GM21390 (cell line): Measurements from ENCODE around the gene LINS1.

ENCODE experiments used
- ATAC-seq: cut with Tn5 transposase; IDR thresholded peaks from one replicate; pipeline ENCODE4 v1.9.1; 2021; ENCODE audit not compliant: unreplicated experiment

The LINS1 gene, protein sequence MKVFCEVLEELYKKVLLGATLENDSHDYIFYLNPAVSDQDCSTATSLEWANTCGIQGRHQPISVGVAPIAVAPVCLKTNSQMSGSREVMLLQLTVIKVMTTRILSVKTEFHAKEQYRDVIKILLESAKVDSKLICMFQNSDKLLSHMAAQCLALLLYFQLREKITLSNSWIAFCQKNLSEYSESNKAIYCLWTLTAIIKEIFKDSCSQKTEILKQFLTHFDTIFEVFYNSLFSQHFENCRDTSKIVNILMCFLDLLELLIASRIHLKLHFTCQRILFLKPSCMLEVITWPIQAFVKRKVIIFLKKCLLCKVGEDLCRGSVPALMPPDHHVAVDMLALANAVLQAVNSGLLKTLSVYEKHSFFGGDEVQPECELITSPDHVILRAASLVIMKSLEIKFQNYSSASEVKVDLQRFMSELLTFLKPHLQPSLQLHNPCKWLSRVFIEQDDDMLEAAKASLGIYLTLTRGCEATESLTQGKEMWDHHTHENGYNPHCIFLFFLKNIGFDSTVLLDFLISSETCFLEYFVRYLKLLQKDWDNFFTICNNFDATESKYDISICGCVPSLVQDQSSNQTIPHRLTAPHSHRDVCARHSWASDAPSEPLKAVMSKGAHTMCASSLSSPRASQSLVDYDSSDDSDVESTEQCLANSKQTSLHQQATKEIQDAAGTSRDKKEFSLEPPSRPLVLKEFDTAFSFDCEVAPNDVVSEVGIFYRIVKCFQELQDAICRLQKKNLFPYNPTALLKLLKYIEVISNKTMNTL

DNA sequence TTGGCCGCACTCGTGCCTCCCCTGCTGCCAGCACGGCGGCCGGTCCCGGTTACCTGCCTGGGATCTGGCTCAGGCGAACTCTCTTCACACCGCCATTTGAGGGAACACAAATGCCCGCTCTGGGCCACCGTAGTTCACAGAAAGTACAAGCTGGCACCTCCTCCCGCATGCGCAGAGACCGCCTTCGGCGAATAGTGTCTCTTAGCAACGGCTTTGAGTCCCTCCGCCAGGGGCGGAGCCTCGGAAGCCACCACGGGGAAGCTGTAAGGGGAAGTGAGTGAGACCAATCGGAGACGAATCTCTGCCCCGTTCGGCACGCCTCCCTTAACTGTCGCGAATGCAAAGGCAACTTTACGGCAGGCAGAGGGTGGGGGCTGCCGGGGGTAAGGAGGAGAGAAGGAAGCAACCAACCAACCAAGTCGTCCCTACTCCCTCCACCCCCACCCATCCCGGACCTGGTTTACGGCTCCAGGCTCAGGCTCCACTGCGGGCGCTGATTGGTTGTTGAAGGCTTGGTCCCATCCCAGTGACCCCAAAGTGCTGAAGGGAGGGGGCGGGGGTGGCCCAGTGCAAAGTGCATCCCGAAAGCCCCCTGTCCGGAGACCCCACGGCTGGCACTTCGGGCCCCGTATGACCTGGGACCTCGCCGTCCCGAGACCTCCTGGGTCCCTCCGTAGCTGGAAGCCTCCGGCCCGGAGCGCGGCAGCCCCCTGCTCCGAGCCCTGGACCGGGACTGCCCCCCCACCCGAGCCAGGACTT is at the start of gene LINS1, which contains the start of gene ASB7:
Gene LINS1, minus strand, starts transcription at position 121 of the 759 bp plus-strand sequence. CDS start 21,342 bp downstream, outside the sequence.
Gene ASB7, plus strand, starts transcription at position 526 of the 759 bp plus-strand sequence. CDS start 9,628 bp downstream, outside the sequence.
- ATAC-seq = peak; percentile 85

DNA sequence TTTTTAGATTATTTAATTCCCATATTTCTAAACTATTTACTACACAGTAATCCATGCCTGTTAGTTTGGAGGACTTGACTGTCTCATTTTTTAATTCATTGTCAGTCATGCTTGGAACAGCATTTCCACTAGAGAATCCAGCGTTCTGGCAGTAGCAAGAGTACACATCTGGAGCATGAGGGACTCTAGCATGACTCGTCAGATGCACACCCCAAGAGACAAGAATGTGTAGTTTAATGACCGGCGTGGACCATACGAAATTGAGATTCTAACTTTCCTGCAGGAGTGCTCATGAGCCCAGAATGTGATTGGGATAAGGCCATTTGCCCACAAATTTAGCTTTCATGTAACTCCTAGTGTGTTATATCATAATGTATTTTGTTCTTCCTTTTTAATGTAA is 49.3 kb upstream of the LINS1 start:
- ATAC-seq = no peak

DNA sequence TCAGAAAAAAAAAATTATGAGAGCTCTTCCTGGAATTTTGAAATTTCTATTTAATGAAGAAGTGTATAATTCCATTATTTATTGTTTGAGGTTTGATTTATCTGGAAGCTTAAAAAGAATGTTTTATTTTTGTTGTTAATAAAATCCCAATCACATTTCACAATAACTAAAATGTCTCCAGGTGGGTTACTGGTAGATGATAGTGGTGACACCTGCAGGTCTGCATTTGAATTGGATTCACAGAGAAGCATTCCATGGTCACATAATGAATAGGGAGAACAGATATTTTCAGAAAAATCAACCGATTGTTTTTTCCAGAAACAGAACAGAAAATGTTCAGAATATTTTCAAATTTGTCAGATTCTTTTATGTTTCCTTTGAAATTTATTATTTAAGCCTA is 48.7 kb upstream of the LINS1 start:
- no peak for ATAC-seq

DNA sequence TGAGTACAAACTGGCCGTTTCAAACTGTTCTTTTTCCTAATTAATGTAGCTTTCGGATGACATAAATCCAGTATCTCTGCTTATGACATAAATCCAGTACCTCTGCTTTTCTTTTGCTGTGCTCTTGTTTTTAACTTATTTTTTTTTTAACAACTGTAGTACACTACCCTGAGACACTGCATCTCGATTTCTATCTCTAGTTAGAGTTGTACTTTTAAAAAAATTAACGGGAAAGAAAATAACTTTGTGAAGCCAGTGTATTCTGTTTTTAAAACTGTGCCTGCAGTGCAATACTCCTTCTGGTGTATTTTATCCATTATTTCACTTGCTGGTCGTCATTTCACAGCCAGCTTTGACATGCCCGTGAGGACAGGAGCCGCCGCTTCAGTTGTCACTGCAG is 47.0 kb upstream of the LINS1 start:
- ATAC-seq = no peak

DNA sequence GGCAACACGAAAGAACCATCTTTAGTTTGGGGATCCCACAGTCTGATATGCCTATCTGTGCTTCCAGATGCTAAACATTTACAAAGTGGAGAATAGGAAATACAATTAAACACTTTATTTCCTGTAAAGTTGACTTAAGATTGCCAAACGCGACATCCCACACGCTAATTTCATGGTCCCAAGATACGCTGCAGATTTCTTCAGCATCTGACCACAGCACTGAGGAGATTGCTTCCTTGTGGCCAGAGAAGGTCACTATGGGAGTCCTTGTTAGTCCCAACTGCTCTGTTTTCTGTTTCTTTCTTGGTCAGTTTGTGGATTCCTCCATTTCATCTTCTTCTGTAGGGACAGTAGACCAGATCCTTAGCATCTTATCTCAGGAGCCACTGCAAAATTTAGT is 43.7 kb upstream of the LINS1 start:
- ATAC-seq = no peak

DNA sequence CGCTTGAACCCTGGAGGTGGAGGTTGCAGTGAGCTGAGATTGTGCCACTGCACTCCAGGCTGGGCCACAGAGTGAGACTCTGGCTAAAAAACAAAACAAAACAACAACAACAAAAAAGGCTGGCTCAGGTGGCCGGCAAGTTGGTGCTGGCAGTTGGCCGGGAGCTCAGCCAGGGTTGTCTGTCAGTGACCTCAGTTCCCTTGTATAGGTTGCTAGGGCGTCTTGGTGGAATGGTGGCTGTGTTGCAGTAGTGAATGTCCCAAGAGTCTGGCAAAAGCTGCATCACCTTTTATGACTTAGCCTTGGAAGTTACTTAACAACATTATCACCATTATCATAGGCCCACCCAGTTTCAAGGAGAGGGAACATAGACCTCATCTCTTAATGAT is 41.0 kb upstream of the LINS1 start:
- ATAC-seq = no peak

DNA sequence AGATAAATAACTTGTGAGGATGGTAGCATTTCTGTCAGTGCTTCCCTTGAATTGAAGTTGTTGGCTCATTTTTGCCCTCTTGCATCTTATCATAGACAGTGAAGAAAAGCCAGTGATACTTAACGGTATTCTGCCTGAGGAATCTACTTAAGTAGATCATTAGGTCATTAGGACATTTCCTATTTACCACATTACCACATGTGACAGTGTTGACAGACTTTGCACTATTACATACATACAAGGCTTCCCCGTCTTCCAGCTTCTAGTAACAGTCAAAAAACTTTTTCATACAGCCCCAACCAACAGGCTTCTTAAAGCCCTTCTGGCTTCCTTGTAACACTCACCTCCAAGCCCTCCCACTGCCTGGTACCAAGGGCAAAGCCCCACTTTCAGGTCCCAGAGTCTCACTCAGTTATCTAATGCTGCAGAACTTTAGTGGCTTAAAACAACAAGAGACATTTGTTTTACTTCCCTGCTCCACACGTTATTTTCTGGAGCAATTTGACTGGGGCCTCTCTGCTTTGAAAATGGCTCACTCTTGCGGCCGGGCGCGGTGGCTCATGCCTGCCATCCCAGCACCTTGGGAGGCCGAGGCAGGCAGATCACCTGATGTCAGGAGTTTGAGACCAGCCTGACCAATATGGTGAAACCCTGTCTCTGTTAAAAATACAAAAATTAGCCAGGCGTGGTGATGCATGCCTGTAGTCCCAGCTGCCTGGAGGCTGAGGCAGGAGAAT is 40.4 kb upstream of the LINS1 start:
- no peak for ATAC-seq

DNA sequence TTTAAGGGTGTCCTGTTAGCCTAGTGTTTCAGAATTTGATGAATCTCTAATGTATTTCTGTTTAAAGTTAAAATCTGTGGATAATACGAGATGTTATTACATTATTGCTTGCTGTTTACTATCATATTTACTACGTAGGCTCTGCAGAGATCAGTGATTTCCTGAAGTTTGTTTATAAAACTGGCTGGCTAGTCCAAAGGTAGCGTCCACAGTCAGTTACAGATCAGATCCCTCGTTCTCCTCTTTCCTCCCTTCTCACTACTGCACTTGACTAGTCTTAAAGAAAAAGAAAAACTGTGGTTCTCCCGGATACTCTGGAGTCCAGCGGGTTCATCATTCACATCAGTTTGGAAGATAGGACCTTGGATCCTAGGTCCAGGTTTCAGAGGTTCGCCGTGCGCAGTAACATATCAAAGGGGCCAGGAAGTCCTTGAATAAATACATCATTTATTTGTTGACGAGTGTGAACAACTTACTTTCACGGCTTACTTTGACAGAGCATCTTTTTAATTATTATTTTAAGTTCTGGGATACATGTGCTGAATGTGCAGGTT is 36.3 kb upstream of the LINS1 start:
- ATAC-seq = no peak

DNA sequence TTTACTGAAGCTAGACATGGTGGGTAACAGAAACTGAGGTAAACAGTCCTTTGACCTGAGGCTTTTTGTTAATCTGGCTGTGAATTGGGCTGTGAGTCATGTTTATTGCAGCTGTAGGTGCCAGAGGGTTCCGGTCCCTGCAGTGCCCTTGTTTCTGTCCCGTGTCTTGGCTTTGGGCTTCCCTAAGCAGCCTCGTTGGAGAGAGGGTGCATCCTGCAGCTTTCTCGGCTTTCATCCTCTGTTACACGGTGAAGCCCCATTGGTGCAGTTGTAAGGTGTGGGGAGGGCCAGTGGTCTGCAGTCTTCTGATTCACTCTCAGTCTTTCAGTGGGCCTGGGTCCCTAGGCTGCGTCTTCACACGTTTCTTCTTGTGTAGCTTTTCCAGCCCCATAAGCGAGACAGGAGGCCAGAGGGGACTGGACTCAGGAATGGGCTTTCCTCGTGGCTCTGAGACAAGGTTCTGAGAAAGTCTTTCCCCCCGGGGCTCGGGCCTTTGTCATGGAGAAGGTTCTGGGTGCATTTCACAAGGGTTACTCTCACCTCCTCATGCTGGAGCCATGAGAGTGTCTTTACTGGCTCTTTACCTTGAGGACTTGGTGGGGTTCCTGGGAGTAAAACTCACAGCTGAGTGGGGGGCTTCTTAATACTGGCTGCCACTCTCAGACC is 33.6 kb upstream of the LINS1 start:
- ATAC-seq = no peak

DNA sequence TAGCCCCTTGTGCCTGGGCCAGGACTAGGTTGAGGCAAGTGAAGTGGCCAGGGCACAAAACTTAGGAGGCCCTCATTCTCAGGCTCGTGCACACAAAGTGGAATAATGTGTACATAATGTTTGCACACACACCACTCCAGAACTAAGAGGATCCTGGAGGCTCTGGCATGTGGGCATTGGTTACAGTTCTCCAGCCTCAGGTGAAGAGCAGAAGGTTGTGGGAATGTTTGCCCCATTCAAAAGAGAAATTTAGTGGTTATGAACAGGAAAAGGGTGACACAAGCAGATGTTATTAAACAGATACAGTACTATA is 31.7 kb upstream of the LINS1 start:
- ATAC-seq = no peak

DNA sequence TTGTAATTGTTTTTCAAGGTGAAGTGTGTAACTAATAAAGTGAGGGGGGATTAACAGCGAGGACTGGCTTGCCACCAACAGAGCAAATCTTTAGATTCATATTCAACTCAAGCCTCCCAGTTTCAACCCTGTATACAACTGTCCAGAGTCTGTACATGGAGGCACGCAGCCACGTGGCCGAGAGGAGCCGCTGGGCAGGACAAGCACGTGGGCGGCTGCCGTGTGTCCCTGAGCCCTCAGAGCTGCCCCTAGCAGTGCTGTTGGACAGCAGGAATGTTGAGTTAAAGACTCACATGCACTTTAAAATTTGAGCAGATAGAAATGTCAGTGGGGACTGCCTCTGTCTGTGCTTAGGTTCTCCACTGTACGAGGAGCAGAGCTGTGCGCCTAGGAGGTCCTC is 29.8 kb upstream of the LINS1 start:
- no peak for ATAC-seq

DNA sequence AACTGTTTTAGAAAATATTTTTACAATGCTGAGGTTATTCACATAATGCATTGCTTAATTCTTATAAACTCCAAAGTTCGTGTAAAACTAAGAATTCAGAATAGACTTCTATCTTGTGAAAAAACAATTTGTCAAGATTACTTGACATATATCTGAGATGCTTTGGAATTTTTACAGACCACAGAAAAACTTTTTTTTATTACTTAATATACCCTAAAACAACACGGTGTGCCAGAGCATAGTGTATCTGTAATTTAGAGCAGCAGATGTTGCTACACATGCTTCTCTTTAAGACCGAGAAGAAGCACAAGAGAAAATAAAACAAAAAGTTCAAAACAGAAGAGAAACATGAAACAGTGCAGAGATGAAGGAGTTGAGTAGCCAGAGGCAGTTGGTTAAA is 26.8 kb upstream of the LINS1 start:
- ATAC-seq = no peak

DNA sequence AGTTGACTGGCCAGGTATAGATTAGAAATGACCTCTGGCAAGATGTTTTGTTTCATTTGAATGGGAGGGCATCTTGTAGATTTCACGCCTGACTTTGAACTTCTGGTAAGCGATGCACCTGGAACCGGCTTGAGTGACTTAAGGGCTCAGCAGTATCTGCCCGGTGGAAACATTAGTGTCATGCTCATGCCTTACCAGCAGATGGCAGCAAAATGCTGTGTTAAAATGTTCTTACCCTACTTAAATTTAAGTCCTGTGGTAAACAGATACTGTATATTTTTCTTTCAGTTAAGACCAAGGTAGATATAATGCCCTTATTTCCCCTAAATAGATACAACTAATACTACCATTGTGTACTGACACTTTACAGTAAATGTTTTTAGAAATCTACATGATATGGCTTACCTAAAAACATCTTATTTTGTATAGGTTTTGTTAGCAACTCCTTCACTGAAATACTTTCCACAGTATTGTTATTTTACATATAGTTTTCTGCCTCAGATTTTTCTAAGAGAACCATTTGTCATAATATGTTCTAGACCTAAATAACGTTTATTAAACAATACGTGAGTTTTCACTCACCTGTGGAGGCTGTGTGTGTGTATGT is 25.9 kb upstream of the LINS1 start:
- ATAC-seq = peak; percentile 89

DNA sequence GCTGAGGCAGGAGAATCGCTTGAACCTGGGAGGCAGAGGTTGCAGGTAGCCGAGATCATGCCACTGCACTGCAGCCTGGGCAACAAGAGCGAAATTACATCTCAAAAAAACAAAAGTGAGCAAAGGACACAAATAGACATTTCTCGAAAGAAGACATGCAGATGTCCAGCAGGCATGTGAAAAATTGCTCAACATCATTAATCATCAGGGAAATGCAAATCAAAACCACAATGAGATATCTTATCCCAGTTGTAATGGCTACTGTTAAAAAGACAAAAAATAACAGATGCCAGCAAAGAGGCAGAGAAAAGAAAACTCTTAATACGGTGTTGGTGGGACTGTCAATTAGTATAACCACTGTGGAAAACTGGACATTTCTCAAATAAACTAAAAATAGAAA is 21.3 kb upstream of the LINS1 start:
- ATAC-seq = no peak

DNA sequence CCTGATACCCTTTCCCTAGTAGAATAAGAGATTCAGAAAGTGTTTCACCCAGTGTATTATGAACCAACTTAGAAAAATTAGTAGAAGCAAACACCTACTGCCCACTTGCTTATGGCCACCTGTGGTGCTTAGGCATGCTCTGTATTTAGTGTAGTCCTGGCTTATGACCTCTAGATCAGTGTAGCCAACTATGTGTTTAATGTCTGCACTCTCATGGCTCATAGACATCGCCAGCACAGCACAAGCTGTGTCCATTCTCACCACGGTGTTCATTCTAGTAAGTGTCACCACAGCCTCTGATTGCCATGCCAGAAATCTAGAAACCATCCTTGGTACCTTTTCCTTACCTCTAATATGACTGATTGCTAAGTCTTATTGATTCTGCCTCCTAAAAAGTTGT is 14.7 kb upstream of the LINS1 start:
- ATAC-seq = no peak

DNA sequence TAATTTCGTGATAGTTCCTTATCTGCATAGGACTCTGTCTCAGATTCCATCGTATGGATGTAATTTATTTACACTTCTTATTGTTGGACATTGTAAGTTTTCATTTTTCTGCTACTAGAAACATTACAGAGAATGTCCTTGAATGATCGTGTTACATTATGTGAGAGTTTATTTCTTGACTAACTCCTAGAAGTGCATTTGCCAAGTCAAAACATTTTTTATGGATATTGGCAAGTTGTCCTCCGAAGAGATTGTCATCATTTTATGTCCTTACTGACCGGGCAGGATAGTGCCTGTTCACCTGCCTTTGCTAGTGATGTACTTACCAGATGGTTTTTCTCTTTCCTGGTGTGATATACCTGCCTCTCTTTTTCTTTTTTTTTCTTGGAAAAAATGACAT is 13.8 kb upstream of the LINS1 start:
- no peak for ATAC-seq

DNA sequence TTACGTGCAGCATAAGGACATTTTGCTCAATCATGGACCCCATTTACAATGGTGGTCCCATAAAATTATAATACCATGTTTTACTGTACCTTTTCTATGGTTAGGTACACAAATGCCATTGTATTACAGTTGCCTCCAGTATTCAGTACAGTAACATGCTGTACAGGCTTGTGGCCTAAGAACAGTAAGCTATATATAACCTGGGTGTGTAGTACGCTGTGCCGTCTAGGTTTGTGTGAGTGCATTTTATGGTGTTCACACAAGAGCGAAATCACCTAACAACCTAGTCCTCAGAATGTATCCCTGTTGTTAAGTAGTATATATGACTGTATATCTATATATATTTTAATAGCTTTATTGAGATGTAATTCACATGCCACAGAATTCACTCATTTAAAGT is 12.9 kb upstream of the LINS1 start:
- no peak for ATAC-seq

DNA sequence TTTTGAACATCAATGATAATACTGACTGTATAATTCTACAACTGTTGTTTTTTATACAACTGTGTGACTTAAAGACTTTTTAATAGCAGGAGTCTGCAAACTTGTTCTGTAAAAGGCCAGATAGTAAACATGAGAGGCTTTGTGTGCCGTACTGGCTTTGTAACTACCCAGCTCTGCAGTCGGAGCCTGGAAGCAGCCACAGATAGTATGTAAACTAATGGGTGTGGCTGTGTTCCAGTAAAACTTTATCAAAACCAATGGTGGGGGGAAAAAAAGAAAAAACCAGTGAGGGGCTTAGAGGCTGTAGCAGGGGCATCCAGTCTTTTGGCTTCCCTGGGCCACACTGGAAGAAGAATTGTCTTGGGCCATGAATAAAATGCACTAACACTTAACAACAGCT is 12.4 kb upstream of the LINS1 start:
- no peak for ATAC-seq

DNA sequence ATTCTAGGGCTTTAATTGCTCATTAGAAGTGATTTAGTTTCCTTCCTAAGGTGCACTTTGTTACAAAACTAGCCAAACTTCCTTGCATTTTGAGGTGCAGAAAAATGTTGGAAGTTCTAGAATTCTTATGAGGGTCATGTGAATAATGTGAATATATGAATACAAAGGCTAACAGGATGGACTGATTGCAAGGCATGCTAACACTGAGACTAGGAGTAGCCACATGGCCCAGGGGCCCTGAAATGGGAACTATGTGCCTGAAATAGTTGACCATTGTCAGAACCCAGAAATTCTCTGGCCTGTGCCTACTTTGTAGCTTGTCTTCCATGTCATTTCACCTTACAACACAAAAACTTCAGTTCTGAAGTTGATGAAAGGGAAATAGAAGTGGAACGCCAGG is 11.2 kb upstream of the LINS1 start:
- ATAC-seq = no peak

DNA sequence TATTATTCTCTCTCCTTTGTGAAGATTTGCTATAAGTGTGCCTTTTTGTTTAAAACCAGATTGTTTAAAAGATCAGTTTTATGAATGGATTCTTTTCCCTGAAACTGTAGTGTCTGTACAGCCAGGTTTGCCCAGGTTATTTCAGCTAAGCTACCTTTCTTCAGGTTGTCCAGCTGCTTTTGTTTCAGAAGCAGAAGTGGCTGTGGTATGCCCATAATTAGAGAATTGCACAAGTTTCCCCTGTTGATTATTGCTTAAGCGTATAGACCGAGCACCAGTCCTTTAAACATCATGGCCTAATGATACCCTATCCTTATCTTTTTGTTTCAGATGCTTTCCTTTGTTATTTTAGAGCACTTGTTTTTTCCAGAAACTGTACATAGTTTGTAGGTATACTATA is 10.6 kb upstream of the LINS1 start:
- ATAC-seq = no peak
